HL-60 (cell line): ENCODE data around the gene ADAM17.
"Not testable (repeated sequence)": the region's sequence is repeated elsewhere in the genome, so short reads cannot be mapped to it uniquely, and the experiment has no call there.

Source experiments
- DNase-seq, 2 experiments: peaks; one replicate each; pipeline ENCODE4 v3.0.0-alpha.2; 2010 to 2020; ENCODE audit warnings: low read depth in 1 of 2, low spot score in 1 of 2
- H3K27ac ChIP-seq: fragments of 250-450 bp; sonication (Bioruptor Pico); replicated peaks from 2 replicates; pipeline ENCODE4 v1.5.1; 2020; ENCODE audit warnings: mild to moderate bottlenecking, moderate library complexity
- H3K27me3 ChIP-seq: fragments of 250-450 bp; sonication (Bioruptor Pico); 2 replicates; pipeline ENCODE4 v1.5.1; 2021; ENCODE audit warnings: mild to moderate bottlenecking, moderate library complexity; ENCODE audit not compliant: insufficient read depth, poor library complexity, severe bottlenecking
- H3K4me3 ChIP-seq: replicated peaks from 2 replicates; pipeline ENCODE4 v1.5.1; 2011; ENCODE audit warnings: mild to moderate bottlenecking, control low read depth, low read length; ENCODE audit not compliant: insufficient read depth
- CTCF ChIP-seq: IDR thresholded peaks from one replicate; pipeline ENCODE4 v1.5.1; 2011; ENCODE audit warnings: low read length, control low read depth, inconsistent platforms; ENCODE audit not compliant: insufficient read depth
- GABPA ChIP-seq: IDR thresholded peaks from 2 replicates; pipeline ENCODE4 v1.6.1; 2012; ENCODE audit warnings: low read depth
- POLR2AphosphoS5 ChIP-seq: IDR thresholded peaks from 2 replicates; pipeline ENCODE4 v1.6.1; 2012; ENCODE audit warnings: low read depth
- REST ChIP-seq: IDR thresholded peaks from 2 replicates; pipeline ENCODE4 v1.6.1; 2012; ENCODE audit warnings: low read depth; ENCODE audit not compliant: insufficient replicate concordance
- SPI1 ChIP-seq: IDR thresholded peaks from 2 replicates; pipeline ENCODE4 v1.6.1; 2012; ENCODE audit warnings: low read depth, mild to moderate bottlenecking, borderline replicate concordance

ADAM17 gene

GRCh38 chr2:9517118-9517782 lies 38.4 kb downstream of the ADAM17 start:
- no peak overlapping the region for H3K4me3 ChIP-seq
- TF ChIP-seq CTCF, result no peak
- TF ChIP-seq REST, result no peak
- no peak for TF ChIP-seq POLR2AphosphoS5
- TF ChIP-seq GABPA, result no peak
- no peak for TF ChIP-seq SPI1
- DNase-seq, result no peak
- no peaks in the 10 kb centered on the region for H3K27me3 ChIP-seq
- no peak overlapping the region for H3K27ac ChIP-seq

- H3K27ac ChIP-seq, H3K4me3 ChIP-seq, DNase-seq, H3K27me3 ChIP-seq: not testable (repeated sequence)
Observed at GRCh38 chr2:9513946-9514345, 41.7 kb downstream of the ADAM17 start.

GRCh38 chr2:9508931-9509330 lies 46.7 kb downstream of the ADAM17 start:
- H3K27me3 ChIP-seq, result no peaks in the 10 kb centered on the region
- TF ChIP-seq CTCF, result no peak
- no peak for TF ChIP-seq POLR2AphosphoS5
- no peak for TF ChIP-seq REST
- TF ChIP-seq GABPA, result no peak
- no peak for TF ChIP-seq SPI1
- DNase-seq, result peak in 1 of 2 experiments; percentile 23
- 0 out of 2 replicates have a peak overlapping the region, but pooled peaks have one; percentile 6 for H3K27ac ChIP-seq
- no peak overlapping the region for H3K4me3 ChIP-seq

GRCh38 chr2:9498210-9498609 lies 57.4 kb downstream of the ADAM17 start:
- TF ChIP-seq CTCF (no peak), REST (no peak), GABPA (no peak), SPI1 (no peak), POLR2AphosphoS5 (no peak)

More at GRCh38 chr2:9498210-9498609, 57.4 kb downstream of the ADAM17 start:
- Histone ChIP-seq H3K4me3 (no peak overlapping the region), H3K27ac (no peak overlapping the region; the same call in 1 of the 2 replicates), H3K27me3 (no peaks in the 10 kb centered on the region)
- no peak for DNase-seq
